Activated CD8-positive, alpha-beta memory T cell treated with anti-CD3 and anti-CD28 coated beads, Interleukin-2, amount 10 ng/mL, durations not matched to agents 7 days and 5 days (primary cell): Measurements from ENCODE around the gene TMEM114. TPM values are rescaled to one million over a fixed set of nuclear protein-coding genes. Genes with fewer than 3 reads are reported as not detected.
"Not testable (repeated sequence)": the region's sequence is repeated elsewhere in the genome, so short reads cannot be mapped to it uniquely, and the experiment has no call there.

Source experiments
- ATAC-seq: fragments of 150-1000 bp; cut with Tn5 transposase; one replicate; pipeline ENCODE4 v1.10.0; 2021; ENCODE audit warnings: moderate library complexity
- CTCF ChIA-PET: fragments of 350-600 bp; sonication (Branson Sonifier 250); formaldehyde crosslinking; loops from one replicate; lab custom pipeline; 2021; ENCODE audit warnings: antibody characterized with exemption; lab: Charles Lee
- DNase-seq: peaks from one replicate; pipeline ENCODE4 v3.0.0-alpha.2; 2020
- H3K27ac Mint-ChIP-seq: one replicate; pipeline ENCODE4 v1.8.0; 2021; ENCODE audit warnings: mild to moderate bottlenecking, mixed read lengths
- H3K27me3 Mint-ChIP-seq: one replicate; pipeline ENCODE4 v1.8.0; 2021; ENCODE audit warnings: mixed read lengths
- H3K36me3 Mint-ChIP-seq: one replicate; pipeline ENCODE4 v1.8.0; 2021; ENCODE audit warnings: mild to moderate bottlenecking, mixed read lengths
- H3K4me1 Mint-ChIP-seq: one replicate; pipeline ENCODE4 v1.8.0; 2021; ENCODE audit warnings: mixed read lengths
- H3K4me3 Mint-ChIP-seq: one replicate; pipeline ENCODE4 v1.8.0; 2021; ENCODE audit warnings: mild to moderate bottlenecking, moderate library complexity, mixed read lengths
- H3K9me3 Mint-ChIP-seq: one replicate; pipeline ENCODE4 v1.8.0; 2022; ENCODE audit warnings: low read depth, mixed read lengths
- total RNA-seq, 2 experiments: library from RNA; stranded (reverse); gene quantifications; one replicate each; pipeline ENCODE4 v1.2.3, GENCODE V29; 2021

The TMEM114 gene
- total RNA-seq, 2 experiments from 2014 or later, result not detected

DNA sequence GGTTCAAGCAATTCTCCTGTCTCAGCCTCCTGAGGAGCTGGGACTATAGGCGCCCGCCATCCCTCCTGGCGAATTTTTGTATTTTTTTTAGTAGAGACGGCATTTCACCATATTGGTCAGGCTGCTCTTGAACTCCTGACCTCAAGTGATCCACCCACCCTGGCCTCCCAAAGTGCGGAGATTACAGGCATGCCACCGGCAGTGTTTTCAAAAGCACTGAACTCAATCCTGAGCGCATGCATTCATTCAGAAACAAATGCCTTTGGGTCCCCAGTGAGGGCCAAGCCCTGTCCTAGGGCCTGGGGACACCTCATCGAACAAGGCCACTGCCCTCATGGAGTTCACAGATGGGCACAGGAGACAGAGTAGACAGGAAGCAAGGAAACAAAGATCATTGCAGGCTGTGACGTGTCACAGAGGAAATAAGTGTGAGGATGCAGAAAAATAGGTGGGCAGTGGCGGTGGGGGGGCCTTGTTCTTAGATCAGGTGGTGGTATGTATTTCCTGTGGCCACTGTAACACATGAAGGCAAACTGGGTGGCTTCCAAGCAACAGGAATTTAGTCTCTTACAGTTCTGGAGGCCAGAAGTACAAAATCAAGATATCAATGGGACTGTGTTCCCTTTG, 12.5 kb downstream of the TMEM114 start:
- ATAC-seq (no peak), DNase-seq (no peak)
- Mint-ChIP-seq H3K9me3 (no peaks in the 10 kb centered on the region), H3K27ac (no peak overlapping the region), H3K4me1 (peaks cover 1% of the 10 kb centered on the region), H3K36me3 (no peaks in the 10 kb centered on the region), H3K27me3 (peaks cover 13% of the 10 kb centered on the region), H3K4me3 (no peak overlapping the region)
- CTCF ChIA-PET, result interaction anchor here (1.2 kb wide), 1 partner anchor 302 kb away, joined by 3 read pairs; no protein-coding TSS in a partner anchor

DNA sequence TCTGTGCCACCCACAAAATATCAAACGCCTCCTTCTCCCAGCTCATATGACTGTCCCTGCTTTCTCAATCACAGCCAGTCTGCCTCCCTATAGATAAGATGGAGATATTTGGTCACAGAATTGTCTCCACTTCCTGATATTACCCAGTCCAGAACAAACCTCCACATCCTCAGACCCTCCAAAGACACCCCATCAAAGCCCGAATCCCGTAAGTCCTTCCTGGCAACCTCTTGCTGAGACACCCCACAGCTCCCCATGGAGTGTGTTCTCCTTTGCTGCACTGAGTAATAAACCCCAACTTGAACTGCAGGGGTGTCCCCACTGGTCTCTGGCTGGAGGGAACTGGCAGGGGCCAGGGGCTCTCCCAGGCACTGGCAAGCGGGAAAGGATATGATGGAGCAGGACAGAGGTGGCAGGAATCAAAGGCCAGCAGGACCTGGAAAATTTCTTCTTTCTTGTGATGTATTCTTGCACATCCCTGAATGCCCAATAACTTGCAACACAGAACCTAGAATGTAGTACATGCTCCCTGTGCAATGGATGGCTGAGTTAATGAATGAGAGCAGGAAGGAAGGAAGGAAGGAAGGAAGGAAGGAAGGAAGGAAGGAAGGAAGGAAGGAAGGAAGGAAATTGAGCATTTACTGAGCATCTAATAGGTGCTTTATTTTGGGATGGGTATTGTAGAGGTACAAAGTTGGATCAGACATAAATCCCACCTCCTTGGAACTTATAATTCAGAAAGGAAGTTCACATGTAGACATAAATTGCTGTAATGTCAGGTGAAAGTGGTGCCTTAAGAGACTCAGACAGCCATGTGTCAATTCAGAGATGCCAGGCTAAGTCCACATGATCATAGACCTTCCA, 13.9 kb downstream of the TMEM114 start:
- Mint-ChIP-seq H3K4me1 (peaks cover 1% of the 10 kb centered on the region), H3K9me3 (no peaks in the 10 kb centered on the region), H3K27me3 (peaks cover 13% of the 10 kb centered on the region), H3K27ac (no peak overlapping the region), H3K36me3 (no peaks in the 10 kb centered on the region), H3K4me3 (no peak overlapping the region)
- no peak for DNase-seq
- no peak for ATAC-seq
- CTCF ChIA-PET, result interaction anchor here (1.2 kb wide), 1 partner anchor 304 kb away, joined by 3 read pairs; no protein-coding TSS in a partner anchor

DNA sequence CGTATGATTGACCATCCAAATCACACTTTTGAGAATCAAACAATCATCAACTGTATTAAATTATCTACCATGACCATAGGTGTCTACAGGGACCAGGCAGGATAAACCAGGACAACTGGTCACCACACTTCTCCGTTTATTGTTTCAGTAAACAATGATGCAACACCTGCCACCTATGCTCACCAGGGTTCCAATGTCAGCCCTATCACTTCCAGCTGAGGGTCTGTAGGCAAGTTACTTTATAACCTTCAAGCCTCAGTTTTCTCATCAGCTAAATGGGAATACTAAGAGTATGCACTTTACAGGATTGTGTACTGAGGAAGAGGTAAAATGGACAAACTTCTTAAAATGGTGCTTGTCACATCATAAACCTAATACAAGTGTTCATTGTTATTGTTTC, 14.9 kb downstream of the TMEM114 start:
- CTCF ChIA-PET, result no interaction called here
- H3K36me3 Mint-ChIP-seq, result no peaks in the 10 kb centered on the region
- peaks cover 1% of the 10 kb centered on the region for H3K4me1 Mint-ChIP-seq
- DNase-seq, result no peak
- H3K27ac Mint-ChIP-seq, result no peak overlapping the region
- no peak for ATAC-seq
- H3K27me3 Mint-ChIP-seq, result peaks cover 15% of the 10 kb centered on the region
- H3K9me3 Mint-ChIP-seq, result no peaks in the 10 kb centered on the region
- no peak overlapping the region for H3K4me3 Mint-ChIP-seq

DNA sequence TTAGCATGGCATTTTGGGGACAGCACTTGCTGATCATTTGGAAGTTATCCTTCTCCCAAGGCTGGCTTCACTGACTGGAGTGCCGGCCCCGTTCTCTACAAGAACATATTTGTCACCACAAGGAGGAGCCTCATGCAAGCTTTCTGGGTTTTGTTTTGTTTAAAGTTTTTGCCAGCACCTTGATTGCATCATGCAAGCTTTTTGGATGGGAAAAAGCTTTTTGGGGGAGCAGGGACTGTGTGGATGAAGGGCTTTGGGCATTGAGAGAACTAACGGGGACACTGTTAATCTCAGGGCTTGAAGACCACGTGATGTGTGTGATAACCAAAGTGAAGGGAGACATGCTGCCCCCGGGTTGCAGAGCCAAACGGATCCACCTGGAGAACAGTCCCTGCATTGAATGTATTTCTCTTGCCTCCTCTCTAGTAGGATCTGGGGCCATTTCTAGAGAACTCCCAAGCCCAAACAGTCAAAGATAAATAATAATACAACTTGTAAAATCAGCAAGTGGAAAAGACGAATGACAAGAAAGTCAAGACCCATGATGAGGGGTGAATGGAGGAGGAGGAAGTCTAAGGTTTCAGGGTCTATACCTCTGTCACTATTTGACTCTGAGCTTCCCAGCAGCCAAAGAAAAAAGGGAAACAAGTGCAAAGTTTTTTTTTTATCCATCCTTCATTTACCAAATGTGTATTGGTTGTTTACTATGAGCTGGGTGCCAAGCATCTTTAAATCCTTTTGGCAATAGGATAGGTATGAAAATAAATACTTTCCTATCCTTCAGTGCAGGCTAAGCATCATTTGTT, 17.2 kb downstream of the TMEM114 start:
- Mint-ChIP-seq H3K27me3 (peaks cover 15% of the 10 kb centered on the region), H3K4me1 (peaks cover 4% of the 10 kb centered on the region), H3K4me3 (no peak overlapping the region), H3K36me3 (no peaks in the 10 kb centered on the region), H3K27ac (no peak overlapping the region), H3K9me3 (no peaks in the 10 kb centered on the region)
- ATAC-seq, result no peak
- DNase-seq, result no peak
- CTCF ChIA-PET, result interaction anchor here (1.1 to 2.1 kb wide), 6 partner anchors 10 to 307 kb away, joined by 3 to 7 read pairs (median 4); no protein-coding TSS in a partner anchor

DNA sequence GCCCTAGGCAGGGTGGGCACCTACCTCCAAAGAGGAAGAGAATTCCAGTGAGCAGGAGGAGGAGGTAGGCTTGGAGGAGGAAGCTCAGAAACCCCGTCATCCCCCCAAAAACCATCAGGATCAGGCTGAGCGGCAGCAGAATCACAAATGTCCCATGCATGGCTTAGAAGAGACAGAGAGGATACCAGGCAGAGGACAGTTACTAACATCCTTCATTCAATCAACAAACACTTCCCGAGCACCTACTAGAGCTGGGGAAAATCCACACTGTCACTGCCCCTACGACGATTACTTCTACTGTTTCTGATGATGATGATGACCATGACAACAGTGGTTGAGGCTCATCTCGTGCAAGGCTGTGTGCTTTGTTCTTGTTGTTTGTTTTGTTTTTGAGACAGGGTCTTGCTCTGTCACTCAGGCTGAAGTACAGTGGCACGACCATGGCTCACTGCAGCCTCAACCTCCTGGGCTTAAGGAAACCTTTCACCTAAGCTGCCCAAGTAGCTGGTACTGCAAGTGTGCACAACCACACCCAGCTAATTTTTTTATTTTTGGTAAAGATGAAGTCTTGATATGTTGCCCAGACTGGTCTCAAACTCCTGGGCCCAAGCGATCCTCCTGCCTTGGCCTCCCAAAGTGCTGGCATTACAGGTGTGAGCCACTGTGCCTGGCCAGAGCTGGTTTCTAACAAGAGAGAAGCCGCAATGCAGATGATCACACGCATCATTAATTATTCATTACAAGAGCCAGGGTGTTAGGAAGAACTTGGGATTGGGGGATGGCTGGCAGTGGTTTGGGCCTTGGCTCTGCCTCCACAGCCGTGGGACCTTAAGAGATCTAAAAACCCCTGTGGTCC, 18.0 kb downstream of the TMEM114 start:
- peaks cover 7% of the 10 kb centered on the region for H3K4me1 Mint-ChIP-seq
- ATAC-seq (no peak), DNase-seq (no peak)
- CTCF ChIA-PET, result interaction anchor here (1.1 to 2.1 kb wide), 7 partner anchors 11 to 308 kb away, joined by 3 to 7 read pairs (median 4); no protein-coding TSS in a partner anchor
- no peak overlapping the region for H3K4me3 Mint-ChIP-seq
- peaks cover 15% of the 10 kb centered on the region for H3K27me3 Mint-ChIP-seq
- H3K36me3 Mint-ChIP-seq, result no peaks in the 10 kb centered on the region
- H3K9me3 Mint-ChIP-seq, result no peaks in the 10 kb centered on the region
- H3K27ac Mint-ChIP-seq, result no peak overlapping the region

DNA sequence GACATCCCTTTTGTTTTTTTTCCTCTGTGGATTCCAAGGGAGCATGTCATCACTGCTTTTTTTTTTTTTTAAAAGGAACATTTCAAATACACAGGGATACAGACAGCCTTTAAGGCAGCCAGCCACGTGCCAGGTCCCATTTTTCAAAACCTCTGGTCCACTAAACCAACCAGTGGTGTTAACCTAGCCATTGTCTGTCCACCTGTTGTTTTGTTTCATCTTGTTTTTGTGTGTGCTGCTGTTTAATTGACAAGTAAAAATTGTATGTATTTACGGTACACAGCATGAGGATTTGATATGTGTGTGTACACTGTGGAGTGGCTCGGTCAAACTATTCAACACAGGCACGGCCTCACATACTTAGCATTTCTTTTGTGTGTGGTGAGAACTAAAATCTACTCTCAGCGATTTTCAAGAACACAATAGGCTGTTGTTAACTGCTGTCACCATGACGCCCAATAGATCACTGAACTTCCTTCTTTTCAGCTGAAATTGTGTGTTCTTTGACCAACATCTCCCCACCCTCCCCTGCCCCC, 19.2 kb downstream of the TMEM114 start:
- no peaks in the 10 kb centered on the region for H3K36me3 Mint-ChIP-seq
- CTCF ChIA-PET, result interaction anchor here (1.9 kb wide), 1 partner anchor 225 kb away, joined by 4 read pairs; no protein-coding TSS in a partner anchor
- H3K9me3 Mint-ChIP-seq, result no peaks in the 10 kb centered on the region
- ATAC-seq (no peak), DNase-seq (no peak)
- no peak overlapping the region for H3K27ac Mint-ChIP-seq
- H3K27me3 Mint-ChIP-seq, result peaks cover 11% of the 10 kb centered on the region
- peaks cover 7% of the 10 kb centered on the region for H3K4me1 Mint-ChIP-seq
- H3K4me3 Mint-ChIP-seq, result no peak overlapping the region

DNA sequence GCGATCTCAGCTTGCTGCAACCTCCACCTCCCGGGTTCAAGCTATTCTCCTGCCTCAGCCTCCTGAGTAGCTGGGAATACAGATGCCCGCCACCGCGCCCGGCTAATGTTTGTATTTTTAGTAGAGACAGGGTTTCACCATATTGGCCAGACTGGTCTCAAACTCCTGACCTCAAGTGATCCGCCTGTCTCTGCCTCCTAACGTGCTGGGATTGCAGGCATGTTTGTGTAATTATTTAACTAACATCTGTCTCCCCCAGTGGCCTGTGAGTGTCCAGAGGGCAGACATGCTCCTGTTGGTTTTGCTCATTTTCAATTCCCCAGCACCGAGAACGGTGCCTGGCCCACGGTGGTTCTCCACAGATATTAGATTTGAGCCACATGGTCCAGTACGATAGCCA, 19.9 kb downstream of the TMEM114 start:
- H3K27me3 Mint-ChIP-seq, H3K36me3 Mint-ChIP-seq, H3K4me3 Mint-ChIP-seq, H3K4me1 Mint-ChIP-seq, ATAC-seq, H3K27ac Mint-ChIP-seq, DNase-seq, H3K9me3 Mint-ChIP-seq: not testable (repeated sequence)
- CTCF ChIA-PET, result interaction anchor here (1.0 to 1.9 kb wide), 2 partner anchors 13 to 226 kb away, joined by 3 to 4 read pairs; no protein-coding TSS in a partner anchor

DNA sequence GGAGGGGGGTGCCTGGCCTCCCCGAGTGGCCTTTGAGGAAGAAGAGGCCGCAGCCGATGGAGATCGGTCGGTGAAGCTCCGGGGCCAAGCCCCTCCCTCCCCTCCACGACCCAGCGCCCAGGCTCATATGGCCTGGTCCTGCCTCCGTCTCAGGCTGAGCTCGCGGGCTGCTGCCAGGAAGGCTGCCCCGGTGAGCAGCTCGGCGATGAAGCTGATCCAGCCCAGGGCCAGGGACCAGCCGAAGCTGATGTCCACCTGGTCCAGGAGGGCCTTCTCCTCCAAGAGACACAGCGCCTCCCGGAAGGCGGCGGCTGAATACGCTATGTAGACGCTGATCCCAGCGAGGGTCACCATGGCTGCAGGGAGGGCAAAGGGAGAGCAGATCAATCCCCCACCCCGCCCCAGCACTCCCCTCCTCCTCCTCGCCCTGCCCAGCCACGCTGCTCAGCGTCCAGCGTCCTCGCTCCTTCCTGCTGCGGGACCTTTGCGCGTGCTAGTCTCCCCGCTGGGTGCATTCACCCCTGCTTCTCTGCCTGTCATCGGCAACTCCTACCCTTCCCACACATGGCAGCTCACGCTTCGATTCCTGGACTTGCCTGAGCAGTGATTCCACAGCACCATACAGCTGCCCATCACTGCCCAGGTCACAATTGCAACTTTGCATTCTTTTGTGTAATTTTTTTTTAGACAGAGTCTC, 20.5 kb downstream of the TMEM114 start:
- no peaks in the 10 kb centered on the region for H3K36me3 Mint-ChIP-seq
- peaks cover 7% of the 10 kb centered on the region for H3K4me1 Mint-ChIP-seq
- H3K27ac Mint-ChIP-seq, result no peak overlapping the region
- DNase-seq (no peak), ATAC-seq (no peak)
- CTCF ChIA-PET, result interaction anchor here (1.0 to 1.9 kb wide), 4 partner anchors 12 to 311 kb away, joined by 3 to 4 read pairs (median 4); no protein-coding TSS in a partner anchor
- no peak overlapping the region for H3K4me3 Mint-ChIP-seq
- no peaks in the 10 kb centered on the region for H3K9me3 Mint-ChIP-seq
- peaks cover 7% of the 10 kb centered on the region for H3K27me3 Mint-ChIP-seq

DNA sequence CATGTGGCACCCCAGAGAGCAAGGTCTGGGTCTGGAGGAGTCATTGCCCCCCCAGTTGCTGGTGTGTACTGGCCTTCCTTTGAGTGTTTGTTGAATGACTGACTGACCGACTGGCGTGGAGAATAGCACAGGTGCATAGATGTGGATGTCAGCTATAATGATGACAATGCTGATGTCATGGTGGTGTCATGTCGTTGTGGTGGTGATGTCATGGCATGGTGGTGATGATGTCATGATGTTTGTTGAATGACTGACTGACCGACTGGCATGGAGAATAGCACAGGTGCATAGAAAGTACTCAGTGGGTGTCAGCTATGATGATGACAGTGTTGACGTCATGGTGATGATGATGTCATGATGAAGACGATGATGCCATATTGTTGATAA, 22.1 kb downstream of the TMEM114 start:
- Mint-ChIP-seq H3K9me3 (no peaks in the 10 kb centered on the region), H3K36me3 (no peaks in the 10 kb centered on the region), H3K4me1 (peaks cover 5% of the 10 kb centered on the region), H3K4me3 (no peak overlapping the region), H3K27me3 (peaks cover 2% of the 10 kb centered on the region), H3K27ac (no peak overlapping the region)
- no peak for DNase-seq
- CTCF ChIA-PET, result interaction anchor here (1.0 to 3.4 kb wide), 5 partner anchors 68 to 441 kb away, joined by 3 to 22 read pairs (median 7); no protein-coding TSS in a partner anchor
- no peak for ATAC-seq

DNA sequence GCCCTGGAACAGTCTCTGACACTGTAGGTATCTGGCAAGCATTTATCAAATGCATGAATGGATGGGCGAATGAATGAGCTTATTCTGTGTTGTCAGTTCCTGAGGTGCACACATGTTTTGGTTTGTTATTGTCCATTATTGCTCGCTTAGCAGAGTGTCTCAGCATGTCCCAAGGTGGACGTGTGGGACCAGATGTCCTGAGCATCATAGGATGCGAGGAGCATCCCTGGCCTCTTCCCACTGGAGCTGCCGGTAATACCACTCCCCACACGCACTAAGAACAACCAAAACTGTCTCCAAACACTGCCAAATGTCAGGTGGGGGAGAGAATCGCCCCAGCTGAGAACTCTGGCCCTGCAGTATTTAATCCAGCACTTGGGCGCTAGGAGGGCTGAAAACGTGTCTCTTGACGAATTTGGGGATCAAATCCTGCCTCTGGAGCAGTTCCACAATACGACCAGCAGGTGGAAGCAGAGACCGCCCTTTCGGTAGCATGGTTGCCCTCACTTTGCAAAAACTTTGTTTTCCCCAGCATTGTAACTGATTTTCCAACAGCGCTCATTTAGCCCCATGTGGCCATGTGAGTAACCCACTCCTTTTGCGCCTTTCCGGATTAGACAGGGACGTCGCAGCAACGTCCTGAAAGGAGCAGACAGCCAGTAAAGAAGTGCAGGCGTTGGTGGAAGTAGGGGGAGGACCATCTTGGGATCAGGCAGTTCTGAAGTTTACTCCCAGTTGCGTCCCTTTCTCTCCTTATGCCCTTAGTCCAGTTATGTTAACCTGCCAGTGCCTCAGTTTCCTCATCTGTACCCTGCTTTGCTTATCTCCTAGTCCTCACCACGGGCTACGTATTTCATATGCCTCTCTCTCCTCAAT, 22.7 kb downstream of the TMEM114 start:
- CTCF ChIA-PET, result interaction anchor here (0.7 to 3.4 kb wide), 23 partner anchors 15 to 571 kb away, joined by 3 to 22 read pairs (median 3); no protein-coding TSS in a partner anchor
- Mint-ChIP-seq H3K27ac (peak overlapping the region; percentile 10), H3K27me3 (peaks cover 2% of the 10 kb centered on the region), H3K4me1 (peaks cover 5% of the 10 kb centered on the region), H3K9me3 (no peaks in the 10 kb centered on the region), H3K36me3 (no peaks in the 10 kb centered on the region), H3K4me3 (no peak overlapping the region)
- DNase-seq (peak; percentile 83), ATAC-seq (peak; percentile 91)

DNA sequence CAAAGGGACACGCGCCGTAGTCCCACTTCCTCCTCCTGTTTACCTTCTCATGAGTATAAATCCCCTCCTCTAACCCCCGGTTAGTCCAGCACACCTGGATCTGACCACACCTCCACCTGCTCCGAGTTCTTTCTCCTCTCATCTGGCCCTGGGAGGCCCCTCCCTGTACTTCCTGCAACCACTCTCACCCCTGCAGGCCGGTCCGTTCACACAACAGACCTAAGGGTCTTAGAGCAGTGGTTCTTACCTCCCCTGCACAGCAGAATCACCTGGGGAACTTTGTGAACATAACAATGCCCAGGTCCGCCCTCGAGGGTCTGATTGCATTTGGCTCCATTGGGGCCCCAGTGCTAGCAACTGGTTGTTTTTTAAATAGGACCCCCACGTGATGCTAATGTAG, 24.8 kb downstream of the TMEM114 start:
- Mint-ChIP-seq H3K27me3 (no peaks in the 10 kb centered on the region), H3K9me3 (no peaks in the 10 kb centered on the region), H3K4me3 (no peak overlapping the region), H3K36me3 (no peaks in the 10 kb centered on the region), H3K27ac (no peak overlapping the region), H3K4me1 (peaks cover 5% of the 10 kb centered on the region)
- CTCF ChIA-PET, result interaction anchor here (3.4 kb wide), 1 partner anchor 91 kb away, joined by 22 read pairs; no protein-coding TSS in a partner anchor
- ATAC-seq (no peak), DNase-seq (no peak)
